ENCODE data around the gene TUBB2A. TPM values are rescaled to one million over a fixed set of nuclear protein-coding genes. Genes with fewer than 3 reads are reported as not detected.
A peak's percentile ranks its signal among the peaks of the same experiment; 100 is the strongest.

TUBB2A gene
- total and polyA plus RNA-seq, 2 of the 13 experiments (the other 11 are each of a cell fraction or from before 2014, with no cell fraction given) = 35.3 to 106 TPM

DNA sequence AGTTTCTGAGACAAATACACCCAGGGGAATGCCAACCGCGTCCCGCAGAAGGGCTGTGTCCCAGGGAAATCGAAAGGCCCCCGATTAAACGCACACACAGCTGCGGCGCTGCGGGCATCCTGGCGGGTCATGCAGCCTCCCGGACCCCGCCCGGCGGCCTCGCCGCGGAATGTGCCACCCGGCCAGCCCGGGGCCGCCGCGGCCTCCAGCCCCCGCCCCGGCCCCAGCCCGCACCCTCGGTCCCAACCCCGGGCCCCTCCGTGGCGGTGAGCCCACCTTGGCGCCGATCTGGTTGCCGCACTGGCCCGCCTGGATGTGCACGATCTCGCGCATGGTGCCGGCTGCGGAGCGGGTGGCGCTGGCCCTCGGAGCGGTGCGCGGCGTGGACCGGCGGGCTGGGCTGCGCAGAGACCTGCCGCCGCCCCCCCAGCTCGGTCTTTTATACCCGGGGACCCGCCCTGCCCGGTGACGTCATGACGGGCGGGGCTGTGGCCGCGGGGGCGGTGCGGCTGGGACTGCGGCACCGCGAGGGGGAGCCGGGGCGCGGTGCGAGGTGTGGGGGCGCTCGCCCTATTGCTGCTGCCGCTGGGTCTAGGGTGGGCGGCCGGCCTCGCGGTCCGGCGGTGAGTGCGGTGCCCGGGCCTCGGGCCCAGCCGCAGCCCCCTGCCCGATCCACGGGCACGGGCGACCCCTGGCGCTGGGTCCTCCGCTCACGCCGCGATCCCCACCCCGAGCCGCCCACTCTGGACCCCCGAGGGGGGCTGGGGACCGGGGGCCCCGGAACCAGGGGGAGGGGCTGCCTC lies at the start of gene TUBB2A (continued):
- TF ChIP-seq SYNCRIP (IDR thresholded peaks at IDR 0.05; ENCODE audit: insufficient read depth, low read depth, low read length) (no peak), ZC3H4 (CRISPR knock-in tag; IDR thresholded peaks at IDR 0.05; ENCODE audit: borderline replicate concordance) (no peak), SMAD1 (CRISPR knock-in tag; IDR thresholded peaks at IDR 0.05; ENCODE audit: borderline replicate concordance, low read depth) (peak; percentile 81; the same call in 1 of the 2 replicates), ZNF674 (CRISPR knock-in tag; IDR thresholded peaks at IDR 0.05; ENCODE audit: low read depth) (no peak), GATAD2A (CRISPR knock-in tag; IDR thresholded peaks at IDR 0.05) (no peak), TRIM24 (CRISPR knock-in tag; IDR thresholded peaks at IDR 0.05) (no peak), ZKSCAN5 (CRISPR knock-in tag; IDR thresholded peaks at IDR 0.05) (no peak), TBL1XR1 (IDR thresholded peaks at IDR 0.05; ENCODE audit: borderline replicate concordance, low read length, partially characterized antibody) (peak; percentile 25), FOXC1 (CRISPR knock-in tag; IDR thresholded peaks at IDR 0.05; ENCODE audit: borderline replicate concordance) (peak; percentile 95; the same call in 1 of the 2 replicates), ZMYM3 (CRISPR knock-in tag; IDR thresholded peaks at IDR 0.05) (no peak), RBM39 (IDR thresholded peaks at IDR 0.05; ENCODE audit: low read depth, low read length, poor library complexity, severe bottlenecking) (peak; percentile 72), PHF5A (CRISPR knock-in tag; IDR thresholded peaks at IDR 0.05; ENCODE audit: low read depth, unreplicated experiment) (peak; percentile 89), ZNF672 (CRISPR knock-in tag; IDR thresholded peaks at IDR 0.05) (0 out of 2 replicates have a peak, but pooled peaks have one; percentile 37), FOSL2 (CRISPR knock-in tag; IDR thresholded peaks at IDR 0.05) (peak; percentile 59), RFX3 (CRISPR knock-in tag; IDR thresholded peaks at IDR 0.05) (no peak)
- TF ChIP-seq, protein P1, sequence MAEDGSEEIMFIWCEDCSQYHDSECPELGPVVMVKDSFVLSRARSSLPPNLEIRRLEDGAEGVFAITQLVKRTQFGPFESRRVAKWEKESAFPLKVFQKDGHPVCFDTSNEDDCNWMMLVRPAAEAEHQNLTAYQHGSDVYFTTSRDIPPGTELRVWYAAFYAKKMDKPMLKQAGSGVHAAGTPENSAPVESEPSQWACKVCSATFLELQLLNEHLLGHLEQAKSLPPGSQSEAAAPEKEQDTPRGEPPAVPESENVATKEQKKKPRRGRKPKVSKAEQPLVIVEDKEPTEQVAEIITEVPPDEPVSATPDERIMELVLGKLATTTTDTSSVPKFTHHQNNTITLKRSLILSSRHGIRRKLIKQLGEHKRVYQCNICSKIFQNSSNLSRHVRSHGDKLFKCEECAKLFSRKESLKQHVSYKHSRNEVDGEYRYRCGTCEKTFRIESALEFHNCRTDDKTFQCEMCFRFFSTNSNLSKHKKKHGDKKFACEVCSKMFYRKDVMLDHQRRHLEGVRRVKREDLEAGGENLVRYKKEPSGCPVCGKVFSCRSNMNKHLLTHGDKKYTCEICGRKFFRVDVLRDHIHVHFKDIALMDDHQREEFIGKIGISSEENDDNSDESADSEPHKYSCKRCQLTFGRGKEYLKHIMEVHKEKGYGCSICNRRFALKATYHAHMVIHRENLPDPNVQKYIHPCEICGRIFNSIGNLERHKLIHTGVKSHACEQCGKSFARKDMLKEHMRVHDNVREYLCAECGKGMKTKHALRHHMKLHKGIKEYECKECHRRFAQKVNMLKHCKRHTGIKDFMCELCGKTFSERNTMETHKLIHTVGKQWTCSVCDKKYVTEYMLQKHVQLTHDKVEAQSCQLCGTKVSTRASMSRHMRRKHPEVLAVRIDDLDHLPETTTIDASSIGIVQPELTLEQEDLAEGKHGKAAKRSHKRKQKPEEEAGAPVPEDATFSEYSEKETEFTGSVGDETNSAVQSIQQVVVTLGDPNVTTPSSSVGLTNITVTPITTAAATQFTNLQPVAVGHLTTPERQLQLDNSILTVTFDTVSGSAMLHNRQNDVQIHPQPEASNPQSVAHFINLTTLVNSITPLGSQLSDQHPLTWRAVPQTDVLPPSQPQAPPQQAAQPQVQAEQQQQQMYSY (CRISPR knock-in tag; IDR thresholded peaks at IDR 0.05) = no peak
- TF ChIP-seq, protein P2, sequence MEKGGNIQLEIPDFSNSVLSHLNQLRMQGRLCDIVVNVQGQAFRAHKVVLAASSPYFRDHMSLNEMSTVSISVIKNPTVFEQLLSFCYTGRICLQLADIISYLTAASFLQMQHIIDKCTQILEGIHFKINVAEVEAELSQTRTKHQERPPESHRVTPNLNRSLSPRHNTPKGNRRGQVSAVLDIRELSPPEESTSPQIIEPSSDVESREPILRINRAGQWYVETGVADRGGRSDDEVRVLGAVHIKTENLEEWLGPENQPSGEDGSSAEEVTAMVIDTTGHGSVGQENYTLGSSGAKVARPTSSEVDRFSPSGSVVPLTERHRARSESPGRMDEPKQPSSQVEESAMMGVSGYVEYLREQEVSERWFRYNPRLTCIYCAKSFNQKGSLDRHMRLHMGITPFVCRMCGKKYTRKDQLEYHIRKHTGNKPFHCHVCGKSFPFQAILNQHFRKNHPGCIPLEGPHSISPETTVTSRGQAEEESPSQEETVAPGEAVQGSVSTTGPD (CRISPR knock-in tag; IDR thresholded peaks at IDR 0.05) = no peak
- TF ChIP-seq, protein P3, sequence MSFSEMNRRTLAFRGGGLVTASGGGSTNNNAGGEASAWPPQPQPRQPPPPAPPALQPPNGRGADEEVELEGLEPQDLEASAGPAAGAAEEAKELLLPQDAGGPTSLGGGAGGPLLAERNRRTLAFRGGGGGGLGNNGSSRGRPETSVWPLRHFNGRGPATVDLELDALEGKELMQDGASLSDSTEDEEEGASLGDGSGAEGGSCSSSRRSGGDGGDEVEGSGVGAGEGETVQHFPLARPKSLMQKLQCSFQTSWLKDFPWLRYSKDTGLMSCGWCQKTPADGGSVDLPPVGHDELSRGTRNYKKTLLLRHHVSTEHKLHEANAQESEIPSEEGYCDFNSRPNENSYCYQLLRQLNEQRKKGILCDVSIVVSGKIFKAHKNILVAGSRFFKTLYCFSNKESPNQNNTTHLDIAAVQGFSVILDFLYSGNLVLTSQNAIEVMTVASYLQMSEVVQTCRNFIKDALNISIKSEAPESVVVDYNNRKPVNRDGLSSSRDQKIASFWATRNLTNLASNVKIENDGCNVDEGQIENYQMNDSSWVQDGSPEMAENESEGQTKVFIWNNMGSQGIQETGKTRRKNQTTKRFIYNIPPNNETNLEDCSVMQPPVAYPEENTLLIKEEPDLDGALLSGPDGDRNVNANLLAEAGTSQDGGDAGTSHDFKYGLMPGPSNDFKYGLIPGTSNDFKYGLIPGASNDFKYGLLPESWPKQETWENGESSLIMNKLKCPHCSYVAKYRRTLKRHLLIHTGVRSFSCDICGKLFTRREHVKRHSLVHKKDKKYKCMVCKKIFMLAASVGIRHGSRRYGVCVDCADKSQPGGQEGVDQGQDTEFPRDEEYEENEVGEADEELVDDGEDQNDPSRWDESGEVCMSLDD (CRISPR knock-in tag; IDR thresholded peaks at IDR 0.05; ENCODE audit: borderline replicate concordance) = 0 out of 2 replicates have a peak, but pooled peaks have one; percentile 65
- TF ChIP-seq, protein P4, sequence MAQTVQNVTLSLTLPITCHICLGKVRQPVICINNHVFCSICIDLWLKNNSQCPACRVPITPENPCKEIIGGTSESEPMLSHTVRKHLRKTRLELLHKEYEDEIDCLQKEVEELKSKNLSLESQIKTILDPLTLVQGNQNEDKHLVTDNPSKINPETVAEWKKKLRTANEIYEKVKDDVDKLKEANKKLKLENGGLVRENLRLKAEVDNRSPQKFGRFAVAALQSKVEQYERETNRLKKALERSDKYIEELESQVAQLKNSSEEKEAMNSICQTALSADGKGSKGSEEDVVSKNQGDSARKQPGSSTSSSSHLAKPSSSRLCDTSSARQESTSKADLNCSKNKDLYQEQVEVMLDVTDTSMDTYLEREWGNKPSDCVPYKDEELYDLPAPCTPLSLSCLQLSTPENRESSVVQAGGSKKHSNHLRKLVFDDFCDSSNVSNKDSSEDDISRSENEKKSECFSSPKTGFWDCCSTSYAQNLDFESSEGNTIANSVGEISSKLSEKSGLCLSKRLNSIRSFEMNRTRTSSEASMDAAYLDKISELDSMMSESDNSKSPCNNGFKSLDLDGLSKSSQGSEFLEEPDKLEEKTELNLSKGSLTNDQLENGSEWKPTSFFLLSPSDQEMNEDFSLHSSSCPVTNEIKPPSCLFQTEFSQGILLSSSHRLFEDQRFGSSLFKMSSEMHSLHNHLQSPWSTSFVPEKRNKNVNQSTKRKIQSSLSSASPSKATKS (CRISPR knock-in tag; IDR thresholded peaks at IDR 0.05) = no peak

Data from HepG2 (cell line).